ENCODE data around the gene FBXL4. TPM values are rescaled to one million over a fixed set of nuclear protein-coding genes. Genes with fewer than 3 reads are reported as not detected.

The FBXL4 gene
- total RNA-seq, 4 donors from 2014 or later, result 16.7 to 40.9 (median 35.8) TPM

DNA sequence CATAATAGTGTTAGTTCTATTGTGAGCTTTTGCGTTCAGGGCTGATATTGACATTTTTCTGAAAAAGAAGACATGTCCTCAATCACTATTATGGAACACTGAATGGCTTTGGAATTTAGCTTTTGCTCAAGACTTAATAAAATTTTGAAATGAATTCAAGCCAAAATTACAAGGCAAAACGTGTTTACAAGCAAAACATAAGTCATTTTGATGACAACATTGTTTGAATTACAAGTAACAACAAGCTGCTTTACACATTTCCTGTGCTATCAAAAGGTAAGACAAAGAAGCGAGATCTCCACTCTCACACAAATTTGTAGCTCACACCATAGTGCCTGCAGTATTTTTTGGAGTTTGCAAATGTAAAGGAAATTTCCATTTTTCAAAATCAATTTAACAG lies 75.9 kb downstream of the FBXL4 start:
- H3K9me3 ChIP-seq, result no peaks in the 10 kb centered on the region
- no peaks in the 10 kb centered on the region for H3K36me3 ChIP-seq

GRCh38 chr6:98871057-98871456 lies 76.7 kb downstream of the FBXL4 start:
- no peaks in the 10 kb centered on the region for H3K9me3 ChIP-seq
- H3K4me1 ChIP-seq, result no peaks in the 10 kb centered on the region
- H3K4me3 ChIP-seq, result no peak overlapping the region
- no peak for TF ChIP-seq CTCF (IDR thresholded peaks at IDR 0.05)
- no peak for TF ChIP-seq POLR2A (IDR thresholded peaks at IDR 0.05)
- no peak overlapping the region for H3K27ac ChIP-seq
- intact Hi-C loops (cut with DNase I; ENCODE audit: low total_unique reads), result no loop called here
- DNase-seq, result no peak
- no peaks in the 10 kb centered on the region for H3K27me3 ChIP-seq
- no peaks in the 10 kb centered on the region for H3K36me3 ChIP-seq

More for the DNA sequence above, 75.9 kb downstream of the FBXL4 start:
- no peak overlapping the region for H3K27ac ChIP-seq
- TF ChIP-seq CTCF (IDR thresholded peaks at IDR 0.05), result no peak
- TF ChIP-seq POLR2A (IDR thresholded peaks at IDR 0.05), result no peak
- intact Hi-C loops (cut with DNase I; ENCODE audit: low total_unique reads), result no loop called here
- no peaks in the 10 kb centered on the region for H3K4me1 ChIP-seq
- H3K27me3 ChIP-seq, result no peaks in the 10 kb centered on the region
- DNase-seq, result no peak
- no peak overlapping the region for H3K4me3 ChIP-seq

DNA sequence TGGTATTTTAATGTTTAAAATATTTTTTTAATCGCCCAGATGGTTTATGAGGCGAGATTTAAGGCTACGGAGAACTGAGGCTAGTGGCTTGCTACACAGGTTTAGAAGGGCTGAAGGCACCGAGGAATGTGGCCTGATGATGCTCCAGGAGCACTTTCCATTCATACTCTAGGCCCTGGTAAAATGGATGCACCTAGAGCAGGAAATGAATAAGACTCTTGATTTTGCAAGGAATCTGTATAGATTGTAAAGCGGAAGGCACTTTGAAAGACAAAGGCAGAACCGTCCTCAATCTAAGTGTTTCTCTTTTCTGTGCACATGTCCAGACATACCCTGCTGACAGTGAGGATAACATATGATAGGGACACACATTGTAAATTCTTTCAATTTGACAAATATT lies 83.2 kb downstream of the FBXL4 start:
- Histone ChIP-seq H3K9me3 (no peaks in the 10 kb centered on the region), H3K27me3 (no peaks in the 10 kb centered on the region), H3K27ac (no peak overlapping the region), H3K4me3 (no peak overlapping the region), H3K36me3 (no peaks in the 10 kb centered on the region), H3K4me1 (no peaks in the 10 kb centered on the region)
- intact Hi-C loops (cut with DNase I; ENCODE audit: low total_unique reads), result no loop called here
- TF ChIP-seq POLR2A (IDR thresholded peaks at IDR 0.05) (no peak), CTCF (IDR thresholded peaks at IDR 0.05) (no peak)
- no peak for DNase-seq

- Histone ChIP-seq H3K4me3 (no peak overlapping the region), H3K4me1 (peaks cover 5 to 7% of the 10 kb centered on the region in 2 donors), H3K27me3 (peaks cover 14 to 42% of the 10 kb centered on the region in 2 donors), H3K36me3 (no peaks in the 10 kb centered on the region), H3K9me3 (no peaks in the 10 kb centered on the region), H3K27ac (no peak overlapping the region)
- no peak for TF ChIP-seq CTCF (IDR thresholded peaks at IDR 0.05)
- TF ChIP-seq POLR2A (IDR thresholded peaks at IDR 0.05), result no peak
- intact Hi-C loops (cut with DNase I; ENCODE audit: low total_unique reads), result no loop called here
- DNase-seq, result no peak
These were observed 99.1 kb downstream of the FBXL4 start for GRCh38 chr6:98848539-98849242.

GRCh38 chr6:98847779-98848538 lies 99.8 kb downstream of the FBXL4 start:
- Histone ChIP-seq H3K4me1 (peaks cover 5 to 7% of the 10 kb centered on the region in 2 donors), H3K27me3 (peaks cover 17 to 48% of the 10 kb centered on the region in 2 donors), H3K9me3 (no peaks in the 10 kb centered on the region), H3K27ac (no peak overlapping the region), H3K36me3 (no peaks in the 10 kb centered on the region), H3K4me3 (no peak overlapping the region)
- intact Hi-C loops (cut with DNase I; ENCODE audit: low total_unique reads), result no loop called here
- TF ChIP-seq CTCF (IDR thresholded peaks at IDR 0.05) (no peak), POLR2A (IDR thresholded peaks at IDR 0.05) (no peak)
- no peak for DNase-seq
